Stimulated activated CD8-positive, alpha-beta memory T cell treated with anti-CD3 and anti-CD28 coated beads, Interleukin-15, amount 100 ng/mL, for 1 hour (primary cell): ENCODE results near the gene ITGA2.

Experiments used
- DNase-seq: peaks from one replicate; pipeline ENCODE4 v3.0.0-alpha.2; 2020; ENCODE audit warnings: low read depth

The ITGA2 gene

DNA sequence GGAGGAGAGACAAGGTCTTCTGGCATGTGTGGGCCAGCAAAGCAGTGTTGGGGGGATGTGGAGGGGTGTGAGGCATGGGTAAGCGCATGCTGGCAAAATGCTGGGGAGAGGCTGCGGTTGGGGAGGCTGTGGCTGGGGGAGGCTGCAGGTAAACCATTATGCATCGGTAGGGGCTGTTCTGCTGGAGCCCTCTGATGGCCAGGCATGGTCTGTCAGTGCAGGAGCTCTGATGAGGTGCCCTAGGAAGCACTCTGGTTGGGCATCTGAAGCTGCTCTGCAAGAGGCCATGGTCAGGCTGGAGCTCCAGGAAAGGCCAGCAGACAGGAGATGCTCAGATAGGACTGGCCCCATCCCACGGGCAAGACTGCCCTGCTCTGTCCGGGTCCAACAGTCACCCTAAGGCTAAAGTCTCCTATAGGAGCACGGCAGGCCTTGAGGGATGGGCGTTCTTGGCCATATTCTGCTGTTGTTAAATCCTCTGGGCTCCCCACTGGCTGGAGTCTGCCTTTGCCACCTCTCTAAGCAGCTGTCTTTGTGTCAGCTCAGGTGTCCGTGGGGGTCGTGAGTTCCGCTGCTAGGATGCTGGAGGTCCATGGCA, 28.7 kb downstream of the ITGA2 start:
- no peak for DNase-seq

DNA sequence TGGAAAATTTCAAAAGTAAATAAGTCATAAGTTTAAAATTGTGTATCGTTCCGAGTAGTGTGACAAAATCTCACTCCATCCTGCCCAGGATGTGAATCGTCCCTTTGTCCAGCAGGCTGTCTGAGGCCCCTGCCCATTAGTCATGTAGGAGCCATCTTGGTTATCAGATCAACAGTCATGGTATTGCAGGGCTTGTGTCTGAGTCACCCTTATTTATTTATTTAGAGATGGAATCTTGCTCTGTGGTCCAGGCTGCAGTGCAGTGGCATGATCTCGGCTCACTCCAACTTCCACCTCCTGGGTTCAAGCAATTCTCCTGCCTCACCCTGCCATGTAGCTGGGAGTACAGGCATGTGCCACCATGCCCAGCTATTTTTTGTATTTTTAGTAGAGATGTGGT, 30.2 kb downstream of the ITGA2 start:
- no peak for DNase-seq

DNA sequence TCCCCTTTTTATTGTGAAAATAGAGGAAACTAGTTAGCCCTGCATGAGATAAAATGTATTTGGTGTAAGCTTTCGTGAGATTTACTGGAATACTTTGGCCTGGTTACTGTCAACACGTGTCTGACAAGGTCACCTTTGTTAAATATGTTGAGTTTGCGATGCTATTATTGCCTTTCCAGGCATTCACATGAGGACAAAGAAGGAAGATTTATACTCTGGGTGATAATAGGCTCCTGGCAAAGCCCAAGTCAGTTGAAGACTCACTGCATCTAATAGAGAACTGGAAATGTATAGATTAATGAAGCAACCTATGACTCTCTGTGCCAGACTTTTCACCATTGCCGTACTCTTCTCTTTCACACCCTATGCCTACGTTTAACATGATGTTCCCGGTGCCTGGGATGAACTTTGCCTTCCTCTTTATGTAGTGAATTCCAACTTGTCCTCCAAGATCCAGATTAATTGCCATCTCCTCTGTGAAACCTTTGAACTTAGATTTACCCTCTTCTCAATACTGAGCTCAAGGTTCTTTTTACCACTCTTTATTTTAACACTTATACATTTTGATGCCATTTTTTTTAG, 33.9 kb downstream of the ITGA2 start:
- no peak for DNase-seq

DNA sequence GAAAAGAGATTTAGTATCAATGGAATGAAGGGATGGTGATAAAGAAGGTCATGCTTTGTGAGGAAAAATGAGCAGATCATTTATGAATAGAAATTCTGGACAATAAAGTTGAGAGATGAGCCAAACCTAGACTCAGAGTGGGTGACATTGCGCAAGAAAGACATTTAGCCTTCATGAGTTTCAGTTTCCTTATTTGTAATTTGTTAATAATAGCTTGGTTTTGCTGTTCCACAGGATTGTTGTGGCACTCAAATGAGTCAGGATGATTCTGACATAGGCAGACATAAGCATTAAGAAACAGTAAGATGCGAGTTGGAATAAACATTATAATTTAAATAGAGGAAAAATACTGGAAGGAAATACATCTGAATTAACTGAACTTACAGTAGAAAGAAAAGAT, 34.8 kb downstream of the ITGA2 start:
- DNase-seq: no peak

DNA sequence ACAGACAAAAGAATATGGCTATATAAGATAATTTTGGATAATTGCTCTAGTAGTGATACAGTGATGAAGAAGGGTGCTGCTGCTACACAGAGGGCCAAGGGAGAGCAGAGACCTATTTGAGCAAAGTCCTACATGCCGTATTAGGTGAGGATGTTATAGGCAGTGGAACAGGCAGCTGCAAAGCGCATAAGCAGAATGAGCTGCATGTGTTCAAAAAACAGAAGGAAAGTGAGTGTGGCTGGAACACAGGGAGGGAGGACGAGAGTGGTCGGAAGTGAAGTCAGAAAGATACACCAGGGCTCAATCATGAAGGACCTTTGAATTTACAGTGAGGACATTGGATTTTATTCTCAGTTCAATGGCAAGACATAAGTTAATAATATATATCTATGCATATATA, 35.4 kb downstream of the ITGA2 start:
- DNase-seq: no peak

DNA sequence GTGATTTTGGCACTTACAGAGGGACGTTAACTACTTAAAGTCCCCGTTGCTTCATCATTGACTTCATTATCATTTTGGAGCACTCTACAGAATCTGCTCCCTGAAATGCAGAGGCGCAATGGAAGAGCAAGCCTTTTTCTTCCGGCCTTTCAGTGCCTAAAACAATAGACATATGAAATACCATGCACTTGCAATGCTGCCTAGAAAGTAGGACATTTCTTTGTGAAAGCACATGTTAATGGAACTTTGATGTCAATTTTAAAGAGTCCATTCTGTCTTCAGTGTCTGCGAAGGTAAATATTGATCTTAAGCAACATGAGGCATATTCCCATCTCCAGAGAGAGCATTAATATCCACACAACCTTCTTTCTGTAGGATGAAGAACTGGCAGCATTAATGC, 36.3 kb downstream of the ITGA2 start:
- DNase-seq: no peak

DNA sequence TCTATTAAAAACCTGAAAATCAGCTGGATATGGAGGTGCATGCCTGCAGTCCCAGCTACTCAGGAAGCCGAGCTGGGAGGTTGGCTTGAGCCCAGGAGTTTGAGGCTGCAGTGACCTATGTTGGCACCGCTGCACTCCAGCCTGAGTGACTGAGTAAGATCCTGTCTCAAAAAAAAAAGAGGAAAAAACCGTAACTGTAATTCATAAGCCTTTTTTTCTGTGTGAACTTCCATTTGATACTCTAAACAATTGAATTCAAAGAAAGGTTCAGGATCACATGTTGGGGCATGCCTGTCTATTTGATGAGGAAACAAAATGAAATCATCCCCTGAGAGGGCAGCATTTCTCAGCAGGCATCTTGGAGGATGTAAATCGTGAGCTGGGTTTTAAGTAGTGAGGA, 38.8 kb downstream of the ITGA2 start:
- no peak for DNase-seq

DNA sequence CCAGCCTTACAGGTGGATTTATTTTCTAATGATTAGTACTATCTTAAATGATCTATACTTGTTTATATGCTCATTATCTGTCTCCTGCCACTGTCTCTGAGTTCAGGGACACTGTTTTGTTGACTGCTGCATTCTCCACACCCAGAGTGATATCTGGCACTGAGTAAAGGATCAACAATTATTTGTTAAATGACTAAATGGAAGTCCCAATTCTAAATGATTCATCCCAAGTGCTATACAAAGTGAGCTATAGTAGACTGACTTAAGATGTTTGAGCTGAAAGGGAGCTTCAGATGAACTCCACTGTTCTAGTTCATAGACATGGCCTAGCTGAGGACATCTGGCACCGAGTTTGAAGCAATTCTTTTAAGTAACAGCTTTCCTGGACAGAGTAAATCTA, 40.5 kb downstream of the ITGA2 start:
- no peak for DNase-seq

DNA sequence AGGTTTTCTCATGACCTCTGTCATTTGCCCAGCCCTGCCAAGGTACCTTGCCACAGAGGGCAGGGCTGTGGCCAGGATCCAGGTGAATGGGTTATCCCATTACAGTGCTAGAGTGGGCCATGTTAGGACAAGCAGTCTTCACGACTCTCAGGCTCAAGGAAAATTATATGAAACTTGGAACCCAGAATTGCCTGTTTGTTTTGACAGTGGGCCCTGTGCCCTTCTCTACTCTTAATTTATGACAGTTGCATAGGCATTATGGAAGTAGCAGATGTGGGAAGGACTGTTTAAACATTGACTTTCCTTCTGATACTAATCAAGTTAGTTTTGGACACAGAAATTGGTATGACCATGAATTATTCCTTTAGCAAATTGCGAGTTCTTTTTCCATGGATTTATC, 41.7 kb downstream of the ITGA2 start:
- DNase-seq: no peak

DNA sequence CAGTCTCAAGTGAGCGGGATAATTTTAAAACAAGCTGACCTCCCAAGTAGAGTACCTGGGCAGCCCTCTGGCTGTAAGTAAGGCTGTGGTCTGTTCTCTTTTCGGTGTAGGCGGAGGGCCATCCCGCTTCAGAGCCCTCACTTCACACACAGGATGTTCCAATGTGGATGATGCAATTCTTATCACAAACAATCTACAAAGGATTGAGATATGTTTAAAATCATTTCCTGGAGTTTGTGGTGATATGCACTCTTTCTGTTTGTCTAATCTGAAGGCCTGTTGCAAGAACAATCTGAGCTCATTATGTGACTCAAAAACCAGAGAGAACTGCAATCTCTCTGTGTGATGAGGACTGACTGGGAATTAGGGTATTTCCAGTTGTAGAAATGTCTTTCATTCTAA, 42.5 kb downstream of the ITGA2 start:
- no peak for DNase-seq

DNA sequence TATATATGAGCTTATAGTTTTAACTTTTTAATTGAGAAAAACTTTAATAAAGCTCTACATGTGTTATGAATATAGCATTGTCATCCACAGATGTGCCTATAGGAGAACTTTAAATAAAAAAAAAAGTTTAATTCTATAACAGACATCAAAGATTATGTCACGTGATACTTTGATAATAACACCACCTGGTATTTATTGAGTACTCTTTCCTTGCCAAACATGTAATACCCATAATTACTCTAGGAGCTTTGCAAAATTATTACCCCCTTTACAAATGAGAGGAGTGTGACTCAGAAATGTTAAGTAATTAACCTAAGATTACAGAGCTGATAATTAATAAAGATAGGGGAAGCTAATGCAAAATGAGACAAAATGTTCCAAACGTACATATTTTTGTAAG, 43.0 kb downstream of the ITGA2 start:
- no peak for DNase-seq

DNA sequence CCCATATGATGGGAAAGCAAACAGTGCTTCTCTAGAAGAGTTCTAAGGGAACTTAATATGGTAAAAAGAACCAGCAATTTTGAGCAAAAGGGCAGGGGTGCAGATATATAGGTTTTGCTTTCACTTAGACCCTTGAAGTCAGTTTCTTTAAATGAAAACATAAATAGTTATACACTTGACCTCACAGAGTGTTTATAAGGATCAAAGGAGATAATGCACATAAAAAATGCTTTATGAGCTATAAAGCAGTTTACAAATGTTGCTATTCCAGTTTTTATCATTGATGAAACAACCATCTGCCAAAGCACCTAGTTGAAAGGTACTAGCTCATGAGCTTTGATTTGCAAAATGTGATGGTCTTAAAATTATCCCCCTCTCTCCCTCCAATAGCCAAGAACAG, 45.7 kb downstream of the ITGA2 start:
- DNase-seq: no peak

DNA sequence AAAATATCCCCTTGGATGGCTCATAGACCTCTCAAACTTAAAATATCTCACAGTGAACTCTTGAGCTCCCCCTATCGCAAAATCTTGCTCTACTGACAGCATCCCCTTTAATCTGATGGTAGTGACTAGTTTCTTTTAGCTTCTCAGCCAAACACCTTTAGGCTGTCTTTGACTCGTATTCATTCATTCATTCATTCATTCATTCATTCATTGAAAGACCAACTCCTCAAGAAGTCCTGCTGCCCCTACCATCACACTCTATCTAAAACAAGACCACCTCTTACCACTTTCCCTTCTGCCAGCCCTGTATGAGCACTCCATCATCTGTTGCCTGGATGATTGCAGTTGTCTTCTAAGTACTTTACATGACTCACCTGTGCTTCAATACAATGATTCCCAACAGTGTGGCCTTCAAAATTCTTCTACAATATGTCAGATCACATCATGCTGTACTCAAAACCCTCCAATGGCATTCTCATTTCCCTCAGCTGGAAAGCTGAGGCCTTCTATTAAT, 46.8 kb downstream of the ITGA2 start:
- DNase-seq: no peak

DNA sequence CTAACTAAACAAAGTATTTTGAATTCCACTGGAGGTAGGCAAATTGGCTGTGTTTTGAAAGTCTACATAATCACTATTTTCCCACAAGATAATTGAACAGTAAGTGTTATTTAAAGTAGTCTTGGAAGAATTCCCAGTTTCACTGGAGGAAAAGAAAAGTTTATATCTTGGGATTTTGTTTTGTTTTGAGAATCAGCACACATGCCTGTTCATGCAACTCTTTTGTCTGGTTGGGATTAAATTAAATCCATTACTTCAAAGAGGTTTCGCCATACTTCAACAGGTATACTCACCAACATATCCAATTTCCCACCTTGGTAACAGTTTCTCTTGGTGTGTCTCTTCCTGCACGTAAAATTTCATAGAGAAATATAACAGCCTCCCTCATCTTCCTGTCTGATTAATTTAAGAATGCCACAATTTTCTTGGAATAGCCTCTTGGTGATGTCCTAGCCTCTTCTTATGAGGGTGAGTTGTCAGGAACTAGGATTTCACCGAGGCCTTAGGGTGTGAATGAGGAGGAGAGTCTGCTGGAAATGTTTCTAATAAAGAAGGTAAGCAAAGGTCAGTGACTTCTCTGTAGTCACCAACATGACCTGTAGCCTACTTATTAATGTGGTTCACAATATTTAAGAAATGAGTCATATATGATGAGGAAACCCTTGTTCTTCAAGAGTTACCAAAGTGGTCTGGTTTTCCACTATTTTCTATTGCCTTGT, 48.1 kb downstream of the ITGA2 start:
- DNase-seq: no peak

DNA sequence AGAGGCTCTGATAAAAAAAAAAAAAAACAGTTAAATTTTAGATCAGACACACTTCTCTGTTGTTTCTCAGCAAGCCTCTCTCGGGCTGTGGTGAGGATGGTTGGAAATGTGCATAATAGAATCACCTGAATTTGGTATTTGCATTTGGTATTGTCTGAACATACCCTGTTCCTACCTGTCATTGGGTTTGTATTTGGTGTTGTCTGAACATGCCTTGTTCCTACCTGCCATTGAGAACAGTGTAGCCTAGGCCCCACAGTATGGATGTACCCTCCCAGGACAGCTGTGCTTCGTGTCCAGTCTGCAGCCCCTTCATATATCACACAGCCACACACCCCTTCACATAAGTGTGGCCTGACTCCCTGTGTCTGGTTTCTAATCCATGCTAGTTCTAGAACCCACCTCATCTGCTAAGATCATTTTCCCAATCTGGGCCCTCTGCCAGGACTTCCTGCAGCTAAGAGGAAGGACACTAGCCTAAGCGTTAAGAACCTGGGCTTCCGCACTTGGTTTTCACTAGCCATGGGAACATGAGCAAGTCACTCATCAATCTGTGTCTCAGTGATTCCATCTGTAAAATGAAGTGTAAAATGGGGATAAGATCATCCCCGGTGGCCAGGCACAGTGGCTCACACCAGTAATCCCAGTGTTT, 49.2 kb downstream of the ITGA2 start:
- no peak for DNase-seq

DNA sequence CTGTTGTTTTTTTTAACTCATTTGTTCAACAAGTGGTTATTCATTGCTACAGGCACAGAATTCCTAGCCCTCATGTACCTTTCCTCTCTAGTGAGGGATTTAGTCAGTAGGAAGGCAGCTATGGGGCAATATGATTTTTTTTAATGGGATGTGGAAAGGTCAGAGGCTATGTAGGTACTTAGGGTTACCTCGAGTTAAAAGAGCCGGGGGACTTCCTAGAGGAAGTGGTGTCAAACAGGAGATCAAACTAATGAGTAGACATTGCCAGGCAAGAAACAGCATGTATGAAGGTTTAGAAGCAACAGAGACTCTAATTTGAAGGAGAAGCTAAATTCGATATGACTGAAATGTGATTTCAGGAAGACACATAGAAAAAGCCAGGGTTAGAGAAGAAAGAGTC, 50.7 kb downstream of the ITGA2 start:
- DNase-seq: no peak

DNA sequence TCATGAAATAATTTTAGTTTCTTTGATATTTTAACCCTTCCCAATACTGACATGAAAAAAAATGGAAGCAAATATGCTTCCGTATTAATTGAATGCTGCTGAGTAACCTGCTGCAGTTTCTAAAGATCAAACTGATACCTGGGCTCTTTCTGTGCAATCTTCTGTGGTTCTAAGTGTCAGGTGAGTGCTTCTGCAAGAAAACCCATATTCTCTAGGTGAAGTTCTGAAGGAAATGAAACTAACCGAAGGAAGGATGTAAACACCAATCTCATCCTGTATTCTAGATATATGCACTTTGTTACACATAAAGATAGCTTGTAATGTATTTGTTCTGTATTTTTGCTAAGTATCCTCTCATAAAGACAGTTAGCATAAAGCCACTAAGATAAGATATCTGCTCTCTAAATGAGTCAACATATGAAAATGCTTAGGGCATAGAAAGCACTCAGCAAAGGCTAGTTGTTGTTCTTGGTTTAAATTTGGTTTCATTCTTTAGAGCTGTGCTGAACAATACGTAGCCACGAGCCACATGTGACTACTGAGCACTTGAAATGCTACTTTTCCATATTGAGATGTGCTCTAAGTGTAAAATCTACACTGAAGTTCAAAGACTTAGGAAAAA, 52.0 kb downstream of the ITGA2 start:
- DNase-seq: no peak

DNA sequence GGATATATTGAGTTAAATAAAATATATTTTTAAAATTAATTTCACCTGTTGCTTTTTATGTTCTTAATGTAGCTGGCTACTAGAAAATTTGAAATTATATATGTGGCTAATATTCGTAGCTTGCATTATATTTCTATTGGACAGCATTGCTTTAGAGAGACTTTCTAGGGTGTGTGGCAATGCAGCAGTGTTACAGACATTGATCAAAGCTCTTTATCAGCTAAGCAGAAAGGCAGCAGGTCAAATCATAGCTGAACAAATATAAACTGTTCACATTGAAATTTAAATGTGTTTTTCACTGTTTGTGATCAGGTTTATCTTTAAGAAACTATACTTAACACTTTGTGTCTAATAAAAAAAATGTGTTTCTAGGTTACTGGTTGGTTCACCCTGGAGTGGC, 52.6 kb downstream of the ITGA2 start:
- no peak for DNase-seq

DNA sequence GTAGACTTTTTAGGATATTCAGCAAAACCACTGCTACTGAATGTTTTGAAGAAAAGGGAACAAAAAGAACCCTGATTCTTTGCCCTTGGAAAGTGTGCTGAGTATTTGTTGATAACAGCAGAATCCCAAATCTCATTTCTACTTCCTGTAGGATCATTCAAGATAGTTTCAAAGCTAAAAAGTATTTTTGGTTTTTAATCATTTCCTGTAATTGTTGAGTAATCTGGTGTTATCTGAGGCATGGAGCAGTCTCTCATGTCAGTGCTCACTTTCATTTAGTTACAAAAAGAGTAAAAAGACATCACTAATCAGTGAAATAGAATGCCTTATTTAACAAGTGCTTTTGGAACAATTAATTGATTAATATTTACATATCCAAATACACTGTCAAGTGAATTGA, 56.1 kb downstream of the ITGA2 start:
- no peak for DNase-seq

DNA sequence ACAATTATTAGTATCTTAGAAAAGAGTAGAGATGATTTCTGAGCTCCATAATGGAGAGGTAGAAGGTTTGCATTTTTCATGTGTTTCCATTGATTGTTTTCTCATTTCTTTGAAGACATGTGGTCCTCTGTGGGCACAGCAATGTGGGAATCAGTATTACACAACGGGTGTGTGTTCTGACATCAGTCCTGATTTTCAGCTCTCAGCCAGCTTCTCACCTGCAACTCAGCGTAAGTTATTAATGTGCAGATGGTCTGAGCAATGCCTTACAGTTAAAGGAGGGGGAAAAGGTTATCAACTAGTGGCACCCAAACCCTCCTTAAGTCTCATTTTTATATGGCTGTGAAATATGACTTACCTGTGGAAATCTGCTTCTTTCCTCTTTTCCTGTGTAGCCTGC, 59.1 kb downstream of the ITGA2 start:
- DNase-seq: no peak

DNA sequence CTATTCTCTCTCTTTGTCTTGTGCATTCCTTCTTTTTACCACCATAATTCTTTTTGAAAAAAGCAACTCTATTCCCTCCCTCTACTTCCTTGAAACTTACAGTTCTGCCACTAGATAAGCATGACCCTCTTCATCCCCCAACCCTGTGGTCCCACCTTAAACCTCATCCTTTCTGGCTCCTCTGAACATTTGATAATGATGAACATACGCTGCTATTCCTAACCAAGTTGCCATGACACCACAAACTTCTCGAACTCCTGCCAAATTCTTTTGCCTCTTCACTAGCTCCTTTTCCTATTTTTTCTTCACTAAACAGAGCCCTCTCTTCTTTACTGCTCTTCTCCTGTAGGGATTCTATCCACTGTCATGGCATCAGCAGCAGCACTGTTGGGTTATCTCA, 63.3 kb downstream of the ITGA2 start:
- DNase-seq: no peak

DNA sequence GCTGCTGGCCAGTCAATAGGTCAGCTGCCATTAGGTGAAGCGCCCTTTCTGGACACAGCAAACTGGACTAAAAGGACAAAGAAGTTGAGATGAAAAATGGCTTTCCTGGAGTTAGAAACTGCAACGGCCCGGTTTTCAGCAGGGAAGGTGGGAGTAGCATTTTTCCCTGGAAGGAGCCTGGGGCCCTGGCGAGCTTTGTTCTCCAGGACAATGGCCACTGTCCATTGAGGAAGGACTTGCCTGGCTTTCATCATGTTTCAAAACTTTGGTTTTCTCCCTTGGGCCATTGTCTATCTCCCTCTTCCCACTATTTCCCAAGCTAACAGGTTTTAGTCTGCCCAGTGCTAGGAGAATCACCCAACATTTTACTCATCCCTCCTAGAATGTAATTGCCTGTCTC, 64.2 kb downstream of the ITGA2 start:
- DNase-seq: no peak

DNA sequence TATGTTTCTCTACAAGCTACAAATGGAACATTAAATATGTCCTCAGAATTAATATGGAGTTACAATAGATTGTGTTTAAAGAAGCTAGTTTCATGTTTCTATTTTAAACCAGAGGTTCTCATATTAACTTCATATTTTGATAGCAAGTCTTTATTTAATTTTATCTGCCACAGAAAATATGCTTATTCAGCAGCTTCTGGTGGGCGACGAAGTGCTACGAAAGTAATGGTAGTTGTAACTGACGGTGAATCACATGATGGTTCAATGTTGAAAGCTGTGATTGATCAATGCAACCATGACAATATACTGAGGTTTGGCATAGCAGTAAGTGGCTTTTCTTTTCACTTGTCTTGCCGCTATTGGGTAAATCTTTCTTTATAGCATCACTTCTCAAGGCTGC, 66.2 kb downstream of the ITGA2 start:
- no peak for DNase-seq
